ENCODE measurements around the gene COL16A1.
"Not testable (repeated sequence)": the region's sequence is repeated elsewhere in the genome, so short reads cannot be mapped to it uniquely, and the experiment has no call there.

COL16A1 gene

DNA sequence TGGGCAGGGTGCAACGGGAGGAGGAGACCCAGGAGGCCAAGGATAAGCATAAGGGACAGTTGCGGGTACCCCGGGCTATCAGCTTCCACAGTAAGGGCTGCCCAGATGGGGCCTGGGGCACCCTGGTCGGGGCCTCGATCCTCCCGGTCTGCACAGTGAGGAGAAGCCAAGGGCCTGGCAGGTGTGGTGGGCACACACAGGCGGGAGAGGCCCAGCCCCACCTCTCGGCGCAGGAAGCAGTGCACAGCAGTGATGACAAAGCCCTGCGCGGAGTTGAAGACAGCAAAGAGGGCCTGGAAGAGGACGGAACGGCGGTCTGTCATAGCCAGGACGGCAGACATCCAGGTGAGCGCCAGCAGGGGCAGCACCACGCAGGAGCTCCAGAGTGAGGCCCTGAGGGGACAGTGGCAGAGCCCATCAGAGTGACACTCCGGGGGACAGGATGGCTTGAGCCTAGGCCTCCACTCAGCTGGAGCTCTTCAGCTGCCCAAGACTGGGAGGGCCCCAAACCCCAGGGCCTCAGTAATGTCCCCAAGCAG lies 29.0 kb upstream of the COL16A1 start:
- no peak for DNase-seq

DNA sequence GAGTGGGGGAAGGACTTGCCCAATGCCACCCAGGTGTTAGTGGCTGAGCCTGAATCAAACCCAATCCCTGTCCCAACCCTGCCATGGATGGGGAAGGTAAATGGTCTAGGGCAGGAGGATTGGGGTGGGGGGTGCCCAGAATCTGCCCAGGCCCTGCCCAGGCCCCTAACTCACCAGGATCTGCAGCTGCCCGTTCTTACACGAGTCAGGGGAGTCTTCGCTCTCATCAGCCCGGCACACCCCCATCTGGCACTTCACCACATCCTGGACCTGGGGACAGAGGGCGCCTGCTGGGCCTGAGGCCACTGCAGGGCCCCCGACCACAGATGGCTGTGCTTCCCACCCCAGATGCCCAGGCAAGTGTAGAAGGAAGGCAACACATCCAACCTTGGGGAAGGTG lies 28.5 kb upstream of the COL16A1 start:
- DNase-seq: no peak

DNA sequence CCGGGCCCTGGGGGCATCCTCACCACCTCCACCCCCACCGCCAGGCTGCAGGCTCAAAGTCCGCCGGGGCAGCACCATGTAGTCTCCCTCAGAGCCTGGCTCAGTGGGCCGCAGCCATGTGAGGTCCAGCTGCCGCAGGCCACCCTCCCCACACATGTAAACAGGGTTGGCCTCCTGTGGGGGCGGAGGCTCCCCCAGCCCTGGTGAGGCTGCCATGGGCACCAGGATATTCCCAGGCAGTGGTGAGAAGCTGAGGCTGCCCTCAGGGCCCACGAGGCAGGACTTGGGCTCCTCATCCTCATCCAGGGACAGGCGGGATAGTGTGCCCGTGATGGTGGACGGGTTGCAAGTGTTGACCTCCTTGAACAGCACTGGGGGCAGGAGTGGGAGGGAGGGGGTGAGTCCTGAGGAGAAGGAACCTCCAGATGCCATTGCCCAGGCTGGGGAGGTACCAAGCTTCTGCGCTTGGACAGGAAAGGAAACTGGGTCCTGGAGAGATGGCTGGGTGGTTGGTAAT lies 27.3 kb upstream of the COL16A1 start:
- no peak for DNase-seq

DNA sequence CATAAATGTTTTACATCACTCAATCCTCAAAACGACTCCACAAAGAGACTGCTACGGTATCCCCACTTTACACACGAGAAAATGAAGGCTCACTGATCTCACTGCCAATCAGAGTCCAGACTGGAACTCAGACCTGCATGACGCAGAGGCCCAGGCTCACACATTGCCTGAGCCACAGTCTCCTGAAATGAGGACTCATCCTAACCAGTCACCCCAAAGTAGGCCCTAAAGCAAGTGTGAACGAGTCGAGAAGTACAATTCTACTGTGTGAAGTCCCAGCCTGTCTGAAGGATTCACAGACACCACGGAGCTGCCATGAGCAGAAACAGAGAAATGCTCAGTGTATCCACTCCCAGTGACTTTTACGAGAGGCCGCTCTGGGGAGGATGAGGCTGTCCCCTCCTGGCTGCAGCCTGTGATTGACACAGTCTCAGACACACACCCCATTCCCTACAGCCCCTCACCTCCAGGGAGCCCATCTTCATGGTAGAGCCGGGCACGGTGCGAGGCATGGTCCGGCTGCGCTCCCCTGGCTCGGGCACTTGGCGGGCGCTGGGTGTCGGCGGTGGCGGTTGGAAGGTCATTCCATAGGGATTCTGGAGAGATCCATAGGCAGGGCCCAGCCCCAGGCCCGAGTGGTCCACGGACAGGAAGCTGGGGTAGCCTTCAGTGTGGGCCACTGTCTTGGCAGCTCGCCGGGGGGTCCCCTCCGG lies 26.7 kb upstream of the COL16A1 start:
- DNase-seq: no peak

DNA sequence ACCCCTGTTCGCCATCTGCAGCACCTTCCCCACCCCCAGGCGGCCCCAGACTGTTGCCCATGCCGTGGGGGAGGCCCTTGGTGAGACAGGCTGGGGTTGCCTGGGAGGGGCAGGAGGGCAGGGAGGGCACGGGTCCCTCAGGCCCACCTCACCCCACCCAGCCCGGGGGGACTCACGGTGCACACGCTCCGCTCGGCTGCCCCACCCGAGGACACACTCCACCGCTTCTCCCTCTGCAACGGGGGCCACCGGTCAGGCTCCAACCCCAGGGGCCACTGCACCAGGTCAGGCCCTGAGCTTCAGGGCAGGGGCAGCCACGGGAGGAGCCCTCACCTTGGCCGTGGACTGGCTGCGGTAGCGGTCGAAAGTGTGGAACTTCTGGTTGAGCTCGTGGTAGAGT lies 24.0 kb upstream of the COL16A1 start:
- DNase-seq: no peak

DNA sequence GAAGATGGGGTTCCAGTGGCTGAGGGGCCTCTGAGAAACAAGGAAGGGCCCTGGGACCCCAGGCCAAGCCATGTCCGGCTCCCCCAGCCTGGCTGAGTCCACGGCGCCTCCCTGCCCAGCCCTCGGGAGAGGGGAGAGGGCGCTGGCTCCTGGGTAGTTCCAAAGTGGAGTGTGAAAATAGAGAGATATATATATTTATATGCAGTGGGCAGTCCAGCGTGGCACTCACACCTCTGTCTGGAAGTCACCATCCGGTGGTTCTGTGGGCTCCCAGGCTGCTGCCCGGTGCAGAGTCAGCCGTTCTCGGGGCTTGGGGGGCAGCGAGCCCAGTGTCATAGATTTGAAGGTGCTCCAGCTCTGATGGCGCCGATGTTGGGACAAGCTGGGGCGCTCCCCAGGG lies 23.4 kb upstream of the COL16A1 start:
- DNase-seq: no peak

DNA sequence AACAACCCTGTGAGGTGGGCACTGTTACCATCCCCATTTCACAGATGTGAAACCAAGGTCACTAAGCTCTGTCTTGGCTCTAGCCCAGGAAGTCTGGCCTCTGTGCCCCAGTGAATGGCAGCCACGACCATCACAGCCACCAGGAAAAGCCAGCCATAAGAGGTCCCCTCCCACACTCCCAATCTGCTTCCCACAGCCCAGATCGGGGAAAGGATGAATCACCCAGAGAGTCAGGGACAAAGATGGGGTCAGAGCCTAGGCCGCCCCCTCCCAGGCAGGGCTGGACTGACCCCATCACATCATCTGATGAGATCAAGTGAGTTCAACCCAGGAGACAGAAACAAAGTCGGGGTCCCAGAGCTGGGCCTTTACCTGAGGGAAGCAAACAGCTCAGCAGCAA lies 22.9 kb upstream of the COL16A1 start:
- DNase-seq: no peak

DNA sequence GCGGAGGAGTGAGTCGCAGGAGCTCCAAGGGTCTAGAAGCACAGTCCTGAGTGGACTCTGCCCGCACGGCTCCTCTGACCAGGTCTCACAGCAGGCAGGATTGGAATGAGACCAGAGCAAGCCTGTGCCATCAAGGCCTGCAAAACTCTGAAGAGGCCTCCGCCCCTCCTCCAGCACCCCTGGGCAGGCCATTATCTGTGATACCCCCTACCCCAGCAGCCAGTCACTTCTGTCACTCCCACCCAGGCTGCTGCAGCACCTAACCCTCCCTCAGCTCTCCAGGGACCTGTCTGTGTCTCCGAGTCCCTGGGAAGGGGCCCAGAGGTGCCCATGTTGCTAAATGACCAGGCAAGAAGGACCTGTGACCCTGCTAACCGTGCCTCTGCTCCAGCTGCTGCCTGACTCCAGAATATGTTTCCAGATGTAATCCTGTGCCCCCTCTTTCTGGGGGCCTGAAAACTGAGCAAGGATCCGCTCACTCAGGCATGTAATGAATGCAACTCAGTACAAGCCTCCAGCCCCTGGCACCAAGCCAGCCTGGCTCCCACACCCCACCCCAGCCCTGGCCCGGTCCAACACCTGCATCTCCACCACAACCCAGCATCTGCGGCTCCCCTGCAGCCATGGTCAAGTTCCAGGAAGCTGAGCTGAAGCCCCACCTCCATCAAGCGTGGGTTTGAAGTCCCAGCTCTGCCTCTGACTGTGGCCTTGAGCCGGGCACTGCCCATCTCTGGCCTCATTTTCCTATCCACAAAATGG lies 22.1 kb upstream of the COL16A1 start:
- DNase-seq: no peak

DNA sequence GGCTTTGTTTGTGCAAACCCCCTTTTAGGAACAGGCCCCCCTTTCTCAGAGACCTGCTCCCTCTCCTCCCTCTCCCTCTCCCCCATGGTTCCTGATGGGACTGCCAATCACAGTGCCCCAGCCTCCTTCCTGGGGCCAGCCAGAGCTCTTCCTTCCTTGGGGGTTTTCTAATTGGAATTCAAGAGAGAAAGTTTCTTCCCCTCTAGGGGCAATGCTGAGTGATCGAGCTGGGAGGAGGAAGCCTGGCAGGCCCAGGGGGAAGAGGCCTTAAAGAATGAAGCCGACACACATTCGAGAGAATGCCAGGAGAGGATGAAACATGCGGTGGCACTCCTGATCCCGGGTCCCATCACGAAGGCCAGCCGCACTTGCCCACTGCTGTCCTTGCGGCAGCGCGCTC lies 21.3 kb upstream of the COL16A1 start:
- DNase-seq: no peak

DNA sequence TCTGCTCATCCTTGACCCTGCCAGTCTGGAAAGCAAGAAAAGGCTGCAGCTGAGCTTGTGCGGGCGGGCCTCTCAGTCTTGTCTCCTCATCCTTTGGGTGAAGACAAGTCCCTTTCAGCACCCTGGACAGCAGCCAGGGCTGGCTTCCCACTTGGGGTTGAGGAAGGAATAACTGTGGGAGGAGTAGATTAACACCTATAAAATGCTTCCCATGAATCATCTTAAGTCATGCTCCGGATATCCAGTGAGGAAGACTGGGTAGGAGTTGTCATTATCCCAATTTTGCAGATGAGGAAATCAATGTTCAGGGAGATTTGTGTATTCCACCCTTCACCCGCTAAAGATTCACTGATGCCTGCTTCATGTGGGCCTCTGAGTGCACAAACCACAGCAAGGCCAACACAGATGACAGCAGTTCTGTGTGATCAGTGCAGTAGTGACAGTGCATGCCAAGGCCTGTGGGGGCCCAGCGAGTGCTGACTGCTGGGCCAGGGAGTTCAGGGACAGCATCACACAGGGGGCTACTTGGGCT lies 20.1 kb upstream of the COL16A1 start:
- DNase-seq: peak; percentile 87

DNA sequence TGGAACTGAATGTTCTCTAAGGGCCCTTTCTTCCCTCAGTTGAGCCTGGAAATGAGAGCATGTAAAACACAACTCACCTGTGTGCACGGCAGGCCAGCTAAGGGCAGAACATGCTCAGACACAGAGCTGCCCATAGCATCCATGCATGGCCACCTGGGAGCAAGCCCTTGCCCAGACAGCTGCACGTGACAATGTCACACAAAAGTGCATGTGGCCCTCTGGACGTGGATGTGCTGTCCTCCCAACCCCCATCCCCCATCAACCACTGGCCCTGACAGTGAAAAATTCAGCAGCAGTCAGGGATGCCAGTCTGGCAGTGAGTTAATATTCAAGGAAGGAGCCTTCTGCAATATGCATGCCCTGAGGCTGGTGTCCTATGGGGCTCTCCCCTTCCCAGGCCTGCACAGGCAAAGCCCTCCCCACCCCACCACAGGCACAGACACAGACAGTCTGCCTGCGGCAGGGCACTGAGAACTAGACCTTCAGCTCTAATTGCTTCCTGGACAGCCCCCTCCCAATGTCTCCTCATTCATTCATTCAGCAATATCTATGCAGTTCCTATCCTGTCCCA lies 14.6 kb upstream of the COL16A1 start:
- DNase-seq: no peak

DNA sequence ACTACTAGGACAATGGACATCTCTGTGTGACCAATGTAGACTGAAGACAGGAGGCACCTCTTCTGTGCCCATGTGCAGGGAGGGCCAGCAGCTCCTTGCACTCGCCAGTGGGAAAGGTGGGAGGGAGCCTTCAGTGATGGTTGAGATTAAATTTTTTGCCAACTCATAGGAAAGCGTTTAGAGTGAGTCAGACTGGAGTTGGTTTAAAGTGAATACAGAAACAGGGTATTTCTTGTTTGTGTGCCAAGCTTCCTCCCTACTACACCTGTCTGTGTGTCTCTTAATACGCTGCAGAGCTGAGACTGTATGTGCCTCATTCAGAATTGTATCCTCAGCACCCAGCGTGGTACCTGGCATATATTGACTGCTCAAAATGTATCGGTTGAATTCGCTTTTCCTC lies 13.5 kb upstream of the COL16A1 start:
- DNase-seq: no peak

DNA sequence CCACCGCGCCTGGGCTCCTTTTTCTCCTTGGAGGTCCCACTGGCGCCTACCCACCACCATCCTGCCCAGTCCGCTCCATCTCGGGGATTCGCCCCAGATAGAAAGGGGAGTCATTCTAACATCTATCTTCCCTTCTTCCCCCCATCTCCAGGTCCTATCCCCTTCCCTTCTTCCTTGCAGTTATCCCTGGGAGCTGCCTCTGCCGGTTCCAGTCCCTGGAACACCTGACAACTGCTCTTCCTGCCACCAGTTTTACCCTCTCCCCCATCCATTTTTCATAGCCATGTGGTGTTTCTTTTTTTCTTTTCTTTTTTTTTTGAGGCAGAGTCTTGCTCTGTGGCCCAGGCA lies 12.0 kb upstream of the COL16A1 start:
- DNase-seq: no peak

DNA sequence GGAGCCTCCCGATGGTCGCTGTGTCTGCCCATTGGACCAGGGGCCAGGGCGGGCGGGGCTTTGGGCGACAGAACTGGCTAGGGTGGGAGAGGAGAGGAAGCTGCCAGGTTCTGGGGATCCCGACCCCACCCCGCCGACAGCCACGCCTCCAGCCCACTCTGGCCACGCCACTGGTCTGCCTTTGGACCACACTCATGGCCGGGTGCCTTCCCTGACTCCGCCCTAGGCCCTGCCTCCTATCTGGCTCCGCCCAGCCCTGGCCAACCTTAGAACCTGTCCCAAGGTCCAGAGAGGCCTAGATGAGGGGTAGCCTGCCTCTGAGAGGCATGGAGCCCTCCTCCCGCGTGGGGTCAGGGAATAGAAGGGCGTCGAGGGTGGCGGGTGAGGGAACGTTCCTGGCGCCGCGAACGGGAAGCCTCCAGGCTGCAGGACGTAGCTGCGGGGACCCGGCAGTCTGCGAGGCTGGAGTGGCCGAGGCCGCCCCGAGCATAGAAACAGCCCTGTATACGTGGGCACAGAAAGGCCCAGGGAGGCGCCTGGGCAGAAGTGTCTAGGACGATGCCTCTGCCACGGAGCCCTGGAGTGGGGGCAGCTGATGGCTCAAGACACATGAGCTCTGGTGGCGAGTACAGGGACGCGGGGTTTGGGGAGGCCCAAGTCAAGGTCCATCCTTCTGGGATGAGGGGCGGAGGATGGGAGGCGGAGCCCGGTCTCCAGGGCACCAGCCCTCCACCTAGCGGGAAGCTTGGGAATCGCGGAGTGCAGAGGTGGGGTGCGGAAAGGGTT lies 11.5 kb upstream of the COL16A1 start:
- DNase-seq: peak; percentile 62

DNA sequence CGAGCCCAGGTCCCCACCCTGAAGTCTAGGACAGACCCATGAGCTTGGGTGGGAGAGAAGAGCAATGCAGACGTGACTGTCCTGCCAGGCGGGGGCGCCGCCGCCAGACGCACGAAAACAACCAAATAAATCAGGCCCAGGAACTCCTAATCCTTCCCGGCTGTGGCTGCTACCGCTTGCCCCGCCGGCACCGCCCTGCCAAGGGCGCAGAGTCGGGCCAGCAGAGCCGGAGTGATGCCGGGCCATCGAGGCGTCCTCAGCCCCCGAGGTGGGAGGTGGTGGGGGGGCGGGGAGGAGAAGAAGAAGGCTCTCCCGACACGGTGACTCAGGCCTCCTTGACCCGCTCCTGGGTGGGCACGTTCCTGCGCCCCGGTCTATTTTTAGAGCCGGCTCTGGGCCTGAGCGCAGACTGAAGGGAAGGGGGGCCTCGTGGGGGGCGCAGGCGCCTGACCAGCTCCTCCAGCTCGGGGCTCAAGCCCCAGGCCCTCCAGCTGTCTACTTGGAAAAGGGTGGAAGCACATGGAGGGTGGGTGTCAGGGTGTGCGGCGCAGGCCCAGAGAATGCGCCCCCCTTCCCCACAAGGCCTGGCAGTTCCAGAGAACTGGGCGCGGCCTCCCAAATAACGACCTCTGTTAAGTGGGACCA lies 10.7 kb upstream of the COL16A1 start:
- DNase-seq: peak; percentile 41

DNA sequence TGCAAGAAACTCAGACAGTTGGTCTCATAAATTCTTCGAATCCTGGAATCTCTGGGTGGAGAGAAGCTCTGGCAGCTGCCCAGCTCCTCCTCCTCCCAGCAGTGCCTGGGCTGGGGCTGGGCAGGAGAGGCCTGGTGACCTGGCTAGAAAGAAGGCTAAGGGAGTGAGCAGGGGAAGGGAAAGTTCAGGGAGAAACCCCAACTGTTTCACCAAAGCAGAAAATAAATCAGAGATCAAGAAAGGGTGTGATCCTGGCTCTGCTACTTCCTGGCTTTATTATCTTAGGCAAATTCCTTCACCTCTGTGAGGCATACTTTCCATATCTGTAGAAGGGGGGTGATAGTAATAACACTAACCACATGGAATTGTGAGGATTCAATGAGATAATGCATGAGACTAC lies 8.8 kb upstream of the COL16A1 start:
- no peak for DNase-seq

DNA sequence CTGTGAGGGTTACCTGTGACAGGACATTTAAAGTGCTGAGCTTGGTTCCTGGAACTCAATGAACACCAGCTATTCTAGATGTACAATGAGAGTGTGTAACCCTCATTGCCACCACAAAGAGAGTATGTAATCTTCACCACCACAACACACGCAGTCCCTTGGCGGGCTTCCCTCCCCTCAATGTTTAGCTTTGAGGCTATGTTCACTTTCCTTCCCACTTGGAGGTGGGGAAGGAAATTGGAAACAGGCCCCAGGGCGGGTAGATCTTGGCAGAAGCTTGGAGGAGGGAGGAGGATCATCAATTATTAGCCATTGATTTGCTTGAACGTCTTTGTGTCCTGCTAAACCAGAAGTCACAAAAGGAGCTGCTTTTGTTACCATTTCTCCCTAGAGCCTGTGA lies 8.3 kb upstream of the COL16A1 start:
- no peak for DNase-seq

DNA sequence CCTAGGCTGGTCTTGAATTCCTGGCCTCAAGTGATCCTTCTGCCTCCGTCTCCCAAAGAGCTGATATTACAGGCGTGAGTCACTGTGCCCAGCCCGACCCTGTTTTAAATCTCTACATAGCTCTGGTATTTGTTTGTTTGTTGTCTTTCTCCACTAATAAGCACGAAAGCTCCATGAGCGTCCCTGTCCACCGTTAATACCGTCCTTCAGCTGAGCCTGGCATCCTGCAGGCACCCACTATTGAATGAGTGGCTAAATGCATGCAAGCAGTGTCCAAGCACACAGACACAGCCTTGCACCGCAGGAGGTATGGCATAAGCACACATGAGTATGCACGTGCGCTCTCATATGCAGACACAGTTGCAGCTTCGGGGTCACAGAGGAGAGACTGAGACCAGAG lies 4.5 kb upstream of the COL16A1 start:
- no peak for DNase-seq

DNA sequence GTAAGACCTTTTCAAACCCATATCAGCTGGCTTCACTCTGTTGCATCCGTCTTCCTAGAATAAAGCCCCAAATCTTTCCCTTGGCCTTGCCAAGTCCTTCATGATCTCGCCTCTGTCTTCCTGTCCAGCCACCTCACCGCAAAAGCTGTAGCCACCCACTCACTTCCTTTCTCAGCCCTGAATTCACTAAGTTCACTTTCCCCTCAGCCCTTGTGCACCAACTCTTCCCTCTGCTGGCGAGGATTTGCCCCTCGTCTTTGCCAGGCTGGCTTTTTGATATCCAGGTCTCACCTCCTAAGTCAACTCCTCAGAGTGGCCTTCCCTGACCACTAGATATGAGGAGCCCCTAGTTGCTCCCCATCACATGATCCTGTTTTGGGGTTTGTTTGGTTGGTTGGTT lies 3.9 kb upstream of the COL16A1 start:
- peak; percentile 57 for DNase-seq

DNA sequence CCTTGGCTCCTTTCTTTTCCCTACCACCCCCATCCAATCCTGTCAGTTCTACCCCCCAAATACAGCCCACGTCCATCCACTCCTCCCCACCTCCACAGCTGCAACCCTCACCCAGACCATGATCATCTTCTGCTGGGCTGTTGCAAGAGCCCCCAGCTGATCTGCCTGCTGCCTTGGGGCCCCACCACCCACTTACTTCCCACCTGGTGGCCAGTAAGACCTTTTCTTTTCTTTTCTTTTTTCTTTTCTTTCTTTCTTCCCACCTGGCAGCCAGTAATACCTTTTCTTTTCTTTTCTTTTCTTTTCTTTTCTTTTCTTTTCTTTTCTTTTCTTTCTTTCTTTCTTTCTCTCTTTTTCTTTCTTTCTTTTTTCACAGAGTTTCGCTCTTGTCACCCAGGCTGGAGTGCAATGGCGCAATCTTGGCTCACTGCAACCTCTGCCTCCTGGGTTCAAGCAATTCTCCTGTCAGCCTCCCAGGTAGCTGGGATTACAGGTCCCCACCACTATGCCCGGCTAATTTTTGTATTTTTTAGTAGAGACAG lies 3.3 kb upstream of the COL16A1 start:
- not testable (repeated sequence) for DNase-seq

DNA sequence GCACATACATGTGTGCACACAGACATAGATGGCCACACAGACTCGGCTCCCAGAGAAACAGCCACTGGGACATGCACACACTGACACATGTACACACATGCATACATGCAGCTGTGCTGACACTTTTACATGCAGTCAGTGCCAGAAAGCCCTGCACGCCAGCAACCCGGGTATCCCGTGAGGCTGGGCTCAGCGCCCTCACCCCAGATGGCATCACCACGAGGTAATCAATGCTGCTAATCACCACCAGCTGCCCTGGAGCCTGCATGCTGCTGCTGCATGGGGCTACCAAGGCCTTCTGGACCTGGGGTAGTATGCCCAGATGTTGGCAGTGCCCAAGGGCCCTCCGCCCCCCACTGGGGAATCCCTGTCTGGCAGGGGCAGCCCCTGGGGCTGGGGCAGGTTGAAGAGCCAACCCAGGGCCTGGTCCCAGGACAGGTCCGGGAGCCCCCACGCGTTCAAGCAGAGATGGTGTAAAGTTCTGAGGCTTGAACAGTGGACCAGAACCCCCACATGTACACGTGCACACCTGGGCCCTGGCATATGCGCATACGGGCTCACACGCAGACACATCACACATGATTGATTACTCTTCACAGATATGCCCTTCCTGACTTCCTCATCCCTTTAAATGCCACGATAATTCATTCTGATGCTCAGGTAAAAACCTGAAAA lies 2.7 kb upstream of the COL16A1 start:
- DNase-seq: no peak

All from hematopoietic multipotent progenitor cell treated with erythropoietin and hydrocortisone succinate and interleukin-3 and kit ligand, for 6 days (in vitro differentiated cells).